ENCODE results near the gene NUMA1. TPM values are rescaled to one million over a fixed set of nuclear protein-coding genes. Genes with fewer than 3 reads are reported as not detected.

The NUMA1 gene
- total RNA-seq, 1 donor, result 233 TPM

GRCh38 chr11:72002841-72003775 is 77.2 kb downstream of the NUMA1 start:
- no peak for DNase-seq (ENCODE audit: low read depth in 2 of 3, low spot score in 2 of 3)

- DNase-seq (ENCODE audit: low read depth in 2 of 3, low spot score in 2 of 3), result no peak
These were observed 78.3 kb downstream of the NUMA1 start for GRCh38 chr11:72001834-72002591.

- no peak for DNase-seq (ENCODE audit: low read depth in 2 of 3, low spot score in 2 of 3)
These were observed 79.1 kb downstream of the NUMA1 start for GRCh38 chr11:72001285-72001684.

GRCh38 chr11:72000202-72000867 is 80.0 kb downstream of the NUMA1 start:
- DNase-seq (ENCODE audit: low read depth in 2 of 3, low spot score in 2 of 3), result no peak

- no peak for DNase-seq (ENCODE audit: low read depth in 2 of 3, low spot score in 2 of 3)
These were observed 80.5 kb downstream of the NUMA1 start for GRCh38 chr11:71999798-72000197.

GRCh38 chr11:71999362-71999761 is 81.0 kb downstream of the NUMA1 start:
- no peak for DNase-seq (ENCODE audit: low read depth in 2 of 3, low spot score in 2 of 3)

- DNase-seq (ENCODE audit: low read depth in 2 of 3, low spot score in 2 of 3), result peak in 2 of 3 donors; percentile 35 to 57
These were observed 81.6 kb downstream of the NUMA1 start, which contains the start of gene IL18BP for GRCh38 chr11:71998649-71999310. Gene IL18BP, plus strand, starts transcription at chr11:71998909. Its CDS starts 1,076 bp downstream, at chr11:71999985.

GRCh38 chr11:71998061-71998460 is 82.3 kb downstream of the NUMA1 start:
- no peak for DNase-seq (ENCODE audit: low read depth in 2 of 3, low spot score in 2 of 3)

- no peak for DNase-seq (ENCODE audit: low read depth in 2 of 3, low spot score in 2 of 3)
These were observed 82.7 kb downstream of the NUMA1 start for GRCh38 chr11:71997594-71997993.

GRCh38 chr11:71996946-71997345 is 83.4 kb downstream of the NUMA1 start:
- no peak for DNase-seq (ENCODE audit: low read depth in 2 of 3, low spot score in 2 of 3)

GRCh38 chr11:71996517-71996916 is 83.8 kb downstream of the NUMA1 start:
- DNase-seq (ENCODE audit: low read depth in 2 of 3, low spot score in 2 of 3), result no peak

GRCh38 chr11:71995726-71996291 is 84.5 kb downstream of the NUMA1 start:
- peak in 1 of 3 donors; percentile 18 for DNase-seq (ENCODE audit: low read depth in 2 of 3, low spot score in 2 of 3)

GRCh38 chr11:71994786-71995185 is 85.6 kb downstream of the NUMA1 start:
- DNase-seq (ENCODE audit: low read depth in 2 of 3, low spot score in 2 of 3), result no peak

- DNase-seq (ENCODE audit: low read depth in 2 of 3, low spot score in 2 of 3), result no peak
These were observed 88.1 kb downstream of the NUMA1 start for GRCh38 chr11:71992136-71992730.

GRCh38 chr11:71991494-71991893 is 88.8 kb downstream of the NUMA1 start:
- DNase-seq (ENCODE audit: low read depth in 2 of 3, low spot score in 2 of 3), result peak in 2 of 3 donors; percentile 64 to 82

GRCh38 chr11:71990701-71991100 is 89.6 kb downstream of the NUMA1 start:
- no peak for DNase-seq (ENCODE audit: low read depth in 2 of 3, low spot score in 2 of 3)

- DNase-seq (ENCODE audit: low read depth in 2 of 3, low spot score in 2 of 3), result no peak
These were observed 92.3 kb downstream of the NUMA1 start for GRCh38 chr11:71988050-71988449.

GRCh38 chr11:71987521-71987920 is 92.8 kb downstream of the NUMA1 start:
- no peak for DNase-seq (ENCODE audit: low read depth in 2 of 3, low spot score in 2 of 3)

GRCh38 chr11:71986131-71986530 is 94.2 kb downstream of the NUMA1 start:
- DNase-seq (ENCODE audit: low read depth in 2 of 3, low spot score in 2 of 3), result peak in 2 of 3 donors; percentile 31 to 44

GRCh38 chr11:71979602-71980001 is 100.7 kb downstream of the NUMA1 start:
- DNase-seq (ENCODE audit: low read depth in 2 of 3, low spot score in 2 of 3), result no peak

Measured in hematopoietic multipotent progenitor cell (in vitro differentiated cells).